UCSD-AML1 (cell line): ENCODE measurements around the gene MGST3.
"Not testable (repeated sequence)": the region's sequence is repeated elsewhere in the genome, so short reads cannot be mapped to it uniquely, and the experiment has no call there.

Experiments used
- DNase-seq: peaks from one replicate; lab custom pipeline; 2025; ENCODE audit not compliant: unreplicated experiment; lab: John Stamatoyannopoulos, UW

Gene MGST3

DNA sequence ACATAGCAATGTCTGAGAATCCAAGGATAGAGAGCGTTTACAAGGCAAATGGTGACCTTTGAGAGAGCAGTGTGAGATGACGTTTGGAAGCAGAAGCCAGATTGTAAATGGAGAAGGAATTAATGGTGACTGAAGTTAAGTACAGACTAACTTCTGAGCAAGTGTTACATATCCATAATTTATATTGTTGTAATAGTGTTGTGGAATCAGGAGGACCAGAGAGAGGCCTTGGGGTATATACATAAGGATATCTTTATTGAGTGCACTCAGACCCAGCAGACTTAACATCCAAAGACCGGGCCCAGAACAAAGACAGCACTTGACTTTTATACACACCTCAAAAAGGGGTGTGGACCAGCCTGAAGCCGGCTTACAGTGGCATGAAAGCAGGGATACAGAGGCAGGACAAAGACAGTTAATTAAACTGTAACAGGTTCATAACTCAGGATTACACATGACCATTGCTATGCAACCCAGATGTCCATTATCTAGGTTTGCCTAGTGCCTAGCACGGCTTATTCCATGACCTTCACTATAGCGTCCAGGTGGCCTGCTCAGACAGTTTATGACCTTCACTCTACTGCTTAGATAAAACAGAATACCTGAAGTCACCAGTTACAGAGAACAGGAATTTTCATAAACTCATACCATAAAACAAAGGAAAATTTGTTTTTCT lies 2.7 kb upstream of the MGST3 start:
- no peak for DNase-seq

DNA sequence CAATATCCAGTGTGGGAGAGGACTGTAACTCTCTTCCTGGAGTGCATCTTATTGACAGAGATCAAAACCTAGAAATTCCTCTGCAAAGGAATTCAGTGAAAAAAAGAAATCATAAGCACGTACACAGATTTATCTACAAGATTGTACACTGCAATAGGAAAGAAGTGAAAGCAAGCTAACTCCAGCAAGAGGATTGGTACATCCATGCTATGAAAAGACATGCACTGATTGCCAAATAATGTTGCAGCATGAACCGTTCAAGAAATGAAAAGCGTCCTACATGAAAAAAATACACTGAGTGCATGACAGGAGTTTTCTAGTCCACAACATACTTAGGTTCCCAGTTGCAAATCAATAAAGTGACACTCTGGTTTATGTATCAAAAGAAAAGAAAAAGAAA lies 1.9 kb upstream of the MGST3 start:
- no peak for DNase-seq

DNA sequence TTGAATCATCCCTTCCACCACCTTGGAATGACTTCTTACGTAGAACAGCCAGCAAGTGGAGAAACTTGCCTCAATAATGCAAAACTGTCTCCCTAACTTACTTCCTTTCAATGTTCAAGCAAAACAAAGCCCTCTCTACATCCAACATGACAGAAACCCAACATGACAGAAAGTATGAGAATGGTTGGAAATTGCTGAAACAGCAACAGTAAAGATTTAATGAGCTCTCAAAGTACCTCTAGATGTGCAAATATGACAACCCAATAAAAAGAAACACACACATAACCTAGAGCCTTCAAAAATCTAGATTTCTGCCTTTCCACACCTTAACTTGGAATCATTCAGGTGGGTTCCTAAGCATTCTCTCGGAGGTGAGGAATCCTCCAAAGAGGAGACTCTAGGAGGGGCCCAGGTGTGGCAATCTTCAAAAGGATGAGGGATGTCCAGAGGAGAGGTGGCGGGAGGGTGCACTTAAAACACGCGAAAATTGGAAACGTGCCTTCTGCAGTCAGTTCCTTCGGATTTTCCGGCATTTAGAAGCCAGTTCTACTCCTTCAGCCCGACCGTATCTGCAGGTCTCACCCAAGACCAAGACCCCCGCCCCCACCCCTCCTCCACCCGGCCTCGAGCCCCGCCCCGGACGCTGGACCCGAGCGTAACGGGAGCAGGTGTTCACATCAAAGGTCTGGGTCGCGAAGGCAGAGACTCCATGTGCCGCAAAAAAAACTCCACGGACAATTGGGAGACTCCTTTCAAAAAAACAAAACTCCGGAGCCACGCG lies 996 bp upstream of the MGST3 start:
- no peak for DNase-seq

DNA sequence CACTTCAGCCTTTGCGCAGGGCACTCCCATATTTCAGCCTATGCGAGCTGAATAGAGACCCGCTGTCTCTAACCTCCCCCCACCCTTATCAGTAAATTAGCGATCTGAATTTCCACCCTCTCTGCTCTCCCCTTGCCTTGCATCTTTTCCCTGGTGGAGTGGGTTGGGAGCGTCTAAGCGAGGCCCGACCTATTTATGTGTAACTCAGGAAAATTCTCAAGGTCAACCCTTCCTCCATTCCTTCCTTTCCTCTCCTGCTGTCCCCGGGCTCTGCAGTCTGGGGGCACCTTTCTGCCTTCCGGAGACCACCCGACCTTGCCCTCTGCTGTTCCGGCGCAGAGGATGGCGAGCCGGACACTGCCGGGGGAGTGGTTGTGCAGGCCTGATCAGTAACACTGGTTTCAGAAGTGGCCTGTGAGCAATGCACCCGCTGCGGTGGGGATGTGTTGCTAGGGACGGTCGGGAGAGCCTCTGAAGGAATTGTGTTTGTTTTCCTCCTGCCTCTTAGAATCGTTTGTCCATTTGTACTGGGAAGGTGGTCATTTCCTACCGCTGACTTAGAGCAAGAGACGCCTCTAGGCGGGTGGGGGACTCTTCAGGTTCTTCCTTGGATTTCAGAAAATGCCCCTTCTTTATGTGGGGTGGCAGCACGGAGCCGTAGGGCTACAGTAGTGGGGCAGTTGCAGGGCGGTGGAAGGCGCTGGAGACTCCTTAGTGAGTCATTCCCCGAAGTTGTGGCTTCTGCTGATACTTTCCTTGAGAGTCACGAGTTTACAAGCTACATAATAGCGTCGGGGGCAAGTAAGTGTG lies 513 bp downstream of the MGST3 start:
- DNase-seq: peak; percentile 64

DNA sequence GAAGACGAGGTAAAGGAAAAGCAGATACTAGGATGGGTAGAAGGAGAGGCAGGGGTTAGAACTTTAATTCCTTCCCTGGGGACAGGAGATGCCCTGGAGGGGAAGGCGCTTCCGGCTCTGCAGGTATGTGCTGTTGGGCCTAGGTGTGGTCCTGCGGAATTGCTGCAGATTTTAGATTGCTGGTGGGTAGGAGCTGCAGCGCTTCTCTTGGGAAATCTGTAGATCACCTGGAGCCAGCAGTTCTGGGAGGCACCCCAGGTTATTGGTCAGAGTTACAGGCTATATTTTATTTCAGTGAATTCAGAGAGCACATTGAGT lies 1.1 kb downstream of the MGST3 start:
- DNase-seq: no peak

DNA sequence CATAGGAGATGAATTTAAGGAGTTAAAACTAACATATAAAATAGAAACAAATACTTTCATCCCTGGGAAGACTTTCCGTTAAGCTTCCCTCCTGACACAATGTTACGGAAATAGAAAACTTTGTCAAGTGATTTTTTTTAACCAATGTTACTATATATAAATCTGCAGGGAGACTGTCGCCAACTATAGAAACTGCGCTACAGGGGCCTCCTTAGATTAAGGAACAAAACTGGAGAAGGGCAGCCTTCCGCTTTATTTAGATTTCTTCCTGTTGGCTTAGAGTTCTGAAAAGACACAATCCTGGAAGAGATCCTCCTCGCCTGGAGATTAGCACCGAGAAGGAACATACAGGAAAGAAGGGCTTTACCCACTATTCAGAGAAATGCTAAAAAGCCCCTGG lies 1.5 kb downstream of the MGST3 start:
- no peak for DNase-seq

DNA sequence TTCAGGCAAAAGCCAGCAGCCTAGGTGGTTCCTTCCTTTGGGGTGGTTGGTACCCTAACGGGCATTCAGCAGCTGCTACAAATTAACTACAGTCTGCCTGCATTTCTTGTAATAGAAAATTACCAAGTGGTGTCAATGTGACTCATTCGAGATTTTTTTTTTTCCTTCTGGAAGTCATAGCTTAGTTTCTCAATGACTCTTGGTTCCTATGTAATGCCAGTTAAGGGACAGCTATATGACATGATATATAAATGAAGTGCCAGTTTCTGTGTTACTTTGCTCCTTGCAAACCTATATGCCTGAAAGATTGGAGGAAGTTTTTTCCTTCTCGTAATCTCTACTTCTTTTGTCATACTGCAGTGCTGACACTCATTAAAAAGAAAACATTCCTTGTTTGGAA lies 2.6 kb downstream of the MGST3 start:
- DNase-seq: no peak

DNA sequence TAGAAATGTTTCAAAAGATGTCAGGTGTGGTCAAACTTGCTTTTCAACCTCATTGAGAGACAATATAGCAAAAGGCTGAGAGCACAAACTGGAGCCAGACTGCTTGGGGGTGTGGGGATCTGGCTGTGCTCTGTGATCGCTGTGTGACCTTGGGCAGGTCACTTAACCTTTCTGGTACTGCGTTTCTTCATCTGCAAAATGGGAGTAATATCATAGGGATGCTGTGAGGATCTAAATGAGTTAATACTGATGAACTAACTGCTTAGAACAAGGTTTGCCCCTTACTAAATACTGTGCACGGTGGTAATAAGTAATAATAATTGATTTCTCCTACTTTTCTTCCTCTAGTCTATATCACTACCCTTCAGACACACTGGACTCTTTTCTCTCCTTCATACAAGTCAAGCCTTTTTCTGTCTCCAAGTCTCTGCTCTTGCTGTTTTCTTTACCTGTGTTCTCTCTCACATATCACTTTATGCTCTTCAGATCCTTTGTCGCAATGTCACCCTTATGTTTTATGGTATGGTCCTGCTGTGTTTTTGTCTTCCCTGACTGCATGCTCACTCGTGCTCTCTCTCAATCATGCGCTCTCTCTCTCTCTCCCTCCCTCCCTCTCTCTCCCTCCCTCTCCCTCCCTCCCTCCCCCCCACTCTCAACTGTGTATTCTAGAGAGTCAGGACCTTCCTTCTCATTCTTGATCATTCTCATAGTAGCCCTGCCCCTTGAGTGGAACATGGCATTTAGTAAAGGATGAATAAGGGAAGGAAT lies 3.3 kb downstream of the MGST3 start:
- DNase-seq: no peak

DNA sequence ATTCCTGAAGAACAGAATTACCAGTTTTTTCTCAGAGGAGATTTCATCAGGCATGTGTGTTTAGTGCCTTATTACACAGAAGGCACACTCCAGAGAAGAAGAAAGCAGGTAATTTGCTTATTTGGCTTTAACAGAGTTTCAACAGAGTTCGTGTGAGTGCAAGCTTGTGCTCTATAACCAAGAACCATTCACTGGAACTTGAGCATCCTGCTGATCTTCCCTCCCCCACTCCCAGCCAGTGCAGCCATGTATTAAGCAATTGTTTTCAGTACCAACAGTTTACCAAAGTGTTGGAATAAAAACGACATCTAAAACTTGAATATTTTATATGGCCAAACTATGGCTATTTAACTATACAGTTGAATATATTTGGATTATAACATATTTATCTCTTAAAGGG lies 4.3 kb downstream of the MGST3 start:
- no peak for DNase-seq

DNA sequence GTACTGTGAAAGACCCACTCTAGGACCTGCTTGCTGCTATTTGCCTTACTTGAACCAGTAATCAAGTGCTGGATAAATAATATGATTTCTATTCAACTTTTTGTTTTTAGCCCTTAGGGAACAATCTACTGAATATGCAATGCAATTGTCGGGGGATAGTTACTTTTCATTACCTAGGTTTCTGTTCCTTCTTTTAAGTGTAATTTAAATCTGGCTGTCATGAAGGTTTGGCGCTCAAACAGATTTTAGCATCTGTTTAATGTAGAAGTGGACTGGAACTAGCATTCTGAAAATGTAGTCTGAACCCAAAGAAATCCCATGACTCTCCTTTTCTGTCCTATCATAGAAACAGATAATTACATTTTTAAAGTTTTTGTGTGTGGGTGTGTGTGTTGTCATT lies 4.8 kb downstream of the MGST3 start:
- no peak for DNase-seq

DNA sequence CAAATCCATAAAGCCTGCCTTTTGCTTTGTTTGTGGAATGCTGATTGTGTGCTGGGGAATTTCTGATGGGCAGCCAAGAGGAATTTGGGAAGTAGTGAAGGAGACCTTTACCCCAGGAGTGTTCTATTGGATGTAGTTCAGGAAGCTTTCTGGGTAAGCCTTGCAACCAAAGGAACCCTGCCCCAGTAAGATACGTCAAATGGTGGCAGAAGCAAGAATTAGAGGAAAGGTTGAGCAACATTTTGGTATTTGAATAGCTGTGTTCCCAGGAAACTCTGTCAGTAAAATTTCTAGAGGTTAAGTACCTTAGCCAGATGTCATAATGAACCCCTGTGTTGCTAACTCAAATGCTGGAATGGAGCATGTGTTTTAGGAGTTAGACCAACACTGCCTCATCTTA lies 6.4 kb downstream of the MGST3 start:
- no peak for DNase-seq

DNA sequence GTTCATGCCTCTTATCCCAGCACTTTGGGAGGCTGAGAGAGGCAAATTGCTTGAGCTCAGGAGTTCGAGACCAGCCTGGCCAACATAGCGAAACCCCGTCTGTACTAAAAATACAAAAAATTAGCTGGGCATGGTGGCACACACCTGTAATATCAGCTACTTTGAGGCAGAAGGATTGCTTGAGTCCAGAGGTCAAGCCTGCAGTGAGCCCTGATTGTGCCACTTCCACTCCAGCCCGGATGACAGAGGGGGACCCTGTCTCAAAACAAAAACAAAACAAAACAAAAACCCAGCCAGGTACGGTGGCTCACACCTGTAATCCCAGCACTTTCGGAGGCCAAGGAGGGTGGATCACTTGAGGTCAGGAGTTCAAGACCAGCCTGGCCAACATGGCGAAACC lies 7.2 kb downstream of the MGST3 start:
- not testable (repeated sequence) for DNase-seq

DNA sequence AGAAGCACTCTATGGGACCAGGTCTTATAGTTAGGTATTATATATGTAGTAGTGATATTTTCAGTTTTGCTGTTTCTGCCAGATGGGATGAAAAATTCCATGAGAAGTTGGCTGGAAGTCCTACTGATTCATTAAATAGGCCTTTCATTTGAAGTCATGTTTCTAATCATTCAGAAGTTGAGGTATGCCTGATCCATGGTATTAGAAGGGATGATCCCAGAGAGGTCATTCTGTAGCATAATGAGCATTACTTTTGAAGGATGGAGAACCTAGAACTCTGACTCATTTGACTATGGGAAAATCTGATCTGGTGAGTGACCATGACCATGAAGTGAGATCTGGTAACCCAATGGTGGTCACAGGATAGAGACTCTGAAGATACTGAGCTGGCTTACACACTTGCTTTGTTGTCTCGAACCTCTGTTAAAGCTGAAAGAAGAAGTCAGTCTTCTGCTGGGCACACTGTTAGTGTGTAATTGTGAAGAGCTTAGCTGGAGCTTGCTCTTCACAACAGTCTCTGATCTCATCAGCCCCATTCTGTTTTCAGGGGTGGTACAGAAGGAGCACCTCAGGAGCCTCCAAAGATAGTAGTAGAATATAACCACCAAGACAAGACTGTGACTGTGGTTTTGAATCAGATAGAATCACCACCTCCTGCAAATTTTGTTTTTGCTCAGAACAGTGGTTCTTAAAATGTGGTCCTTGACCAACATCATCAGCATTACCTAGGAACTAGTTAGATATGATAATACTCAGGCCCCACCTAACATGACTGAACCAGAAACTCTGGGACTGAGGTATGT lies 9.0 kb downstream of the MGST3 start:
- DNase-seq: no peak

DNA sequence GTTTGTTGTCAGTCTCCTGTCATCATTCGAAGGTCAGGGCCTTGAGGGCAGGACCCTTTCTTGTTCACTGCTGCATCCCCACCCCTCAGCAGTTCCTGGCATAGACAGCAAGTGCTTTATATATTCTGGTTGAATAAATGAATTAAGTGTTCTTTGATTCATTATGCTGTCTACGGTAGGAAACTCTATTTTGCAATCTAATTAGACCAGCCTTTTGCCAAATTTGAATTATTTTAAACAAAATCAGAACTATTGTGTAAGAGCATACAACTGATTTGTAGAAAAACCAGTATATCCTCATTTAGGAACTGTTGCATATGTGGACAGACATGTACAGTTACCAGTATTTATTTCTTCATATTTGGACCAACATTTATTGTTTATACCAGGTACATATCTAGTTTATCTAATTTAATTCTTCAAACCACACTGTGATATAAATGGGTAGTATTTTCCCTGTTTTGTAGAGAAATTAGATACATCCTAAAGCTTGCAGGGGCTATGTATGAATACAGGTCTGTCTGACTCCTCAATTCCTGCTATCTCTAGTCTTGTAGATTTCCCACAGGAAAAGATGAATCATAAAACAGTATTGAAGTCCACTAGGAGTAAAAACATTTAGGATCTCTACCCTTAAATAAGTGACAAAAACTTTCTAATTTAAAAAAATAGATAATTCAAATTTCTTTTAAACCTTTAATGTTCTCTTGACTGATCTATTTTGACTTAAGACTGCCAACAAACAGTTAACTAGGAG lies 10.4 kb downstream of the MGST3 start:
- no peak for DNase-seq

DNA sequence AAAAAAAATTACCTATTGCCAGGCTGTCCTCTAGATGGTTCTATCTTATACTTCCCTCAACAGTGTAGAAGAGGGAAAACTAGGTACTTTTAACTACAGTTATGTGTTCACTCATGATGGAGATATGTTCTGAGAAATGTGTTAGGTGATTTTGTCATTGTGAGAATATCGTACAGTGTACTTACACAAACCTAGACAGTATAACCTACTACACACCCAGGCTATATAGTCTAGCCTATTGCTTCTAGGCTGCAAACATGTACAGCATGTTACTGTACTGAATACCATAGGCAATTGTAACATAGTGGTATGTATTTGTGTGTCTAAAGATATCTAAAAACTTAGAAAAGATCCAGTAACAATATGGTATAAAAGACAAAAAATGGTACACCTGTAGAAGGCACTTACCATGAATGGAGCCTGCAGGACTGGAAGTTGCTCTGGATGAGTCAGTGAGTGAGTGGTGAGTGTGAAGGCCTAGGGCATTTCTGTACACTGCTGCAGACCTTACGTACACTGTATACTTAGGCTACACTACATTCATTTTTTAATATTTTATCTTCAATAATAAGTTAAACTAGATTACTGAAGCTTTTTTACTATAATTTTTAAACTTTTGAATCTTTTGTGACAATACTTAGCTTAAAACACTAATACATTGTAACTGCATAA lies 13.2 kb downstream of the MGST3 start:
- no peak for DNase-seq

DNA sequence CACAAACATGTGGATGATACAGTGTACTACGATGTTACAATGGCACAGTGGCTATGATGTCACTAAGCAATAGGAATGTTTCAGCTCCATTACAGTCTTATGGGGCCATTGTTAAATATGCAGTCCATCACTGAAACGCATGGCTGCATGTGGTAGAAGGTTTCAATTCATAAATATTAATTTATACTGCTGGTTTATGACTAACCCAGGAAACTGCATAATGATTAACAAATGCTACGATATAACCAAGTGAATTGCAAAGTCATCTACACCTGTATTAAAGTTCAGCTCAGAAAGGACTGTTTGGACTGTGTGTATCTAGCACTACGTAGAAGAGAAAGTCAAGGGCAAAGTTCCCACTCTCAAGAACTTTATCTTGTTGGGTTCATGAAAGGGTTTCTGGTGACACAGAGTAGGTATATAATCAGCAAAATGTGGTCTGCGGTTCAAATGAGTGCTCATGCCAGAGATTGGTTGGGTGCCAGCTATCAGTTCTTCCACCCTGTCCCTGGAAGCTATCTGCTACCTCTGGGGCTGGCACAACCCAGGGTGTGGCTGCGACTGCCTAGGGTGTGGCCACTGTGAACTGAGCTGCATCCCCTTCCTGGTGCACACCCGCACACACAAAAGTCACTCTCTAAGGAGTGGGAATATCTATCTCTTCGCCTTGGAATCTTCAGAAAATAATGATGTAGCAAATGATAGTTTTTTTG lies 14.8 kb downstream of the MGST3 start:
- DNase-seq: no peak

DNA sequence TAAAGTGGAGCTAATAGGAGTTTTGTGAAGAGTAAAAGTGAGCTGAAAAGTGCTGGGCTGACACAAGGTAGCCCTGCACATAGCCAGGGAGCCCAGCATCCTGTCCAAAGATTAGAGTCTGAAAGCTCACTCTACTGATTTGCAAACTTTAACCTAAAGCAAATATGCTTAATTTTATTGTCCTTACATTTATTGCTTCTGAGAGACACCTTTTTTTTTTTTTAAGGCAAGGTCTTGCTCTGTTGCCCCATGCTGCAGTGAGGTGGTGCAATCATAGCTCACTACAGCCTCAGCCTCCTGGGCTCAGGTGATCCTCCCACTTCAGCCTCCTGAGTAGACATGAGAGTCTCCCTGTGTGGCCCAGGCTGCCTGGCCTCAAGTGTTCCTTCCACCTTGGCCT lies 16.5 kb downstream of the MGST3 start:
- DNase-seq: no peak

DNA sequence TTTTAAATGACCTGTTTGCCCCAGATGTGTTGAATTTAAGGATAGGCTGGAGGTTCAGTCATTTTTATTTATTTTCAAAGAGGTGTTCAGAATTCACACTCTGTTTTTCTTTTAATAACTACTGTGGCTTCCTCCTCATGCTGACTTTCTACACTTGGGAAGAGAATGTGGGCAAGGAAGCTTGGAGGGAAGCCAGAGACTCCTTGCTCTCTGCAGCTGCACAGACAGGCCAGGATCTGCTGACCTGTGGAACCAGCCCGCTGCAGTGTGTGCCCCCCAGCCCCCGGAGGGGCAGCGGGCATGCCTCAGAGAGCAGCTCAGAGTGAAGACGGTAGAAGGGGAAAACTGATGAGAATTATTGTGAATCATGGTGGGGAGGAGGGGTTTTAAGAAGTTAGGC lies 16.9 kb downstream of the MGST3 start:
- DNase-seq: no peak
